Endodermal cell (in vitro differentiated cells): ENCODE results near the gene PROB1. TPM values are rescaled to one million over a fixed set of nuclear protein-coding genes. Genes with fewer than 3 reads are reported as not detected.

Experiments
- DNase-seq: peaks from one replicate; pipeline ENCODE4 v3.0.0-alpha.2; 2017
- H3K27ac ChIP-seq: 2 replicates; pipeline ENCODE4 v1.5.1; 2013; ENCODE audit warnings: mild to moderate bottlenecking, low read depth, low read length, moderate library complexity
- H3K27me3 ChIP-seq: 2 replicates; pipeline ENCODE4 v1.6.1; 2013; ENCODE audit warnings: mild to moderate bottlenecking, low read length, moderate library complexity; ENCODE audit not compliant: insufficient read depth, control insufficient read depth, poor library complexity, severe bottlenecking
- H3K36me3 ChIP-seq: 2 replicates; pipeline ENCODE4 v1.7.0; 2013; ENCODE audit warnings: mild to moderate bottlenecking, low read length, moderate library complexity; ENCODE audit not compliant: control insufficient read depth, insufficient read depth
- H3K4me1 ChIP-seq: one replicate; pipeline ENCODE4 v1.7.0; 2013; ENCODE audit warnings: low read length; ENCODE audit not compliant: control insufficient read depth, insufficient read depth
- H3K4me3 ChIP-seq: 2 replicates; pipeline ENCODE4 v1.5.1; 2013; ENCODE audit warnings: mild to moderate bottlenecking, low read length, moderate library complexity
- H3K9ac ChIP-seq: 2 replicates; pipeline ENCODE4 v1.6.1; 2013; ENCODE audit warnings: mild to moderate bottlenecking, low read length, moderate library complexity; ENCODE audit not compliant: poor library complexity, severe bottlenecking; ENCODE audit errors: extremely low read depth
- H3K9me3 ChIP-seq: 2 replicates; pipeline ENCODE4 v1.6.1; 2013; ENCODE audit warnings: mild to moderate bottlenecking, low read length, moderate library complexity; ENCODE audit not compliant: control insufficient read depth
- H3K27ac Mint-ChIP-seq: 2 replicates; pipeline ENCODE4 v1.8.0; 2020; ENCODE audit warnings: mixed read lengths
- H3K27me3 Mint-ChIP-seq: 2 replicates; pipeline ENCODE4 v1.8.0; 2021; ENCODE audit warnings: mild to moderate bottlenecking, mixed read lengths; ENCODE audit not compliant: insufficient read depth
- H3K36me3 Mint-ChIP-seq: 2 replicates; pipeline ENCODE4 v1.8.0; 2020; ENCODE audit warnings: low read depth, mixed read lengths
- H3K4me1 Mint-ChIP-seq: 2 replicates; pipeline ENCODE4 v1.8.0; 2020; ENCODE audit warnings: mixed read lengths
- H3K4me3 Mint-ChIP-seq: 2 replicates; pipeline ENCODE4 v1.8.0; 2020; ENCODE audit warnings: mild to moderate bottlenecking, moderate library complexity, mixed read lengths
- H3K9me3 Mint-ChIP-seq: 2 replicates; pipeline ENCODE4 v1.8.0; 2020; ENCODE audit warnings: mild to moderate bottlenecking, mixed read lengths
- WGBS, 2 experiments: methylation state at CpG; one replicate each; pipeline versions ENCODE4 v1.1.5 to v1.1.7; 2013; ENCODE audit warnings: missing lambda C conversion rate in 2 of 2, mixed read lengths in 1 of 2; ENCODE audit not compliant: insufficient coverage in 1 of 2, insufficient read length in 1 of 2; 5-methylcytosine and 5-hydroxymethylcytosine counted together
- total RNA-seq, 2 donors: library from RNA; stranded (reverse); fragmentation: NEBNext Ultra II Directional in 1 of 2; extraction: Animal tissue kit (Norgen Biotek cat#: 25700) in 1 of 2; gene quantifications; 2 replicates in 1 of 2; 3 replicates in 1 of 2; pipeline ENCODE4 v1.2.1, GENCODE V29; 2021
- TF ChIP-seq, protein P1 (sequence below): fragments of 200-600 bp; sonication (generic); conservative IDR thresholded peaks from 2 replicates; pipeline ENCODE4 v1.5.0; 2021; ENCODE audit warnings: antibody characterized with exemption, mild to moderate bottlenecking

PROB1 gene
- total RNA-seq, 2 donors from 2014 or later: 4.8 to 6.6 TPM

DNA sequence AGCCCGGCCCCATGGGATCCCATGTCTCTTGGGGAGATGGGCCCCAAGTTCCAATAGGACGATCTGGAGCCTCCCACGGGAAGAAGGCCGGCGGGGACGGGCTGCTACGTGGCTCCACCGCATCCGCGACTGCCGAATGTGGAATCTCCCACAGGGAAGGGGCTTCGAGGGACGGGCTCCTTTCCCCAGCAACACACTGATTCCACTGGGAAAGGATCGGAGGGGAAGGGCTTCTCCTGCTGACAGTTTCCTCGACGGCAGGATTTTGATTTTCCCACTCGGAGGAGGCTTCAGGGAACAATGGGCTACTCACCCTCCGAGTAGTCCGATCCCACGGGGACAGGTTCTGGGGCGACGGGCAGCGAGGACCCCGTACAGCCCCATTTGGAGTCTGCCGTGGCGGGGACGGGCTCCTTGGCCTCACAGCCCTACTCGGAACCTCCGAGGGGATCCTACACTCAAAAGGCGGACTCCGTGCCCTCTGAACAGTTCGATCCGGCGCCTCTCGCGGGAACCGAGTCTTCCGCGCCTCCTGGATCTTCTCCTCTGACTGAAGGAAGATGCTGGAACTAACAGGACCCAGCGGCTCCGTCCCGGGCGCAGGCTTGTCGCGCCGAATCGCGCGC, 1.3 kb downstream of the PROB1 start:
- Histone ChIP-seq H3K9me3 (no peaks in the 10 kb centered on the region), H3K9ac (peak overlapping the region; percentile 25), H3K27me3 (peaks cover 23% of the 10 kb centered on the region), H3K4me1 (peaks cover 7% of the 10 kb centered on the region), H3K36me3 (no peaks in the 10 kb centered on the region), H3K4me3 (peak overlapping the region; percentile 75), H3K27ac (no peak overlapping the region)
- peaks cover 30% of the 10 kb centered on the region for H3K4me1 Mint-ChIP-seq
- DNase-seq: no peak
- H3K27ac Mint-ChIP-seq: no peak overlapping the region
- TF ChIP-seq, protein P1, sequence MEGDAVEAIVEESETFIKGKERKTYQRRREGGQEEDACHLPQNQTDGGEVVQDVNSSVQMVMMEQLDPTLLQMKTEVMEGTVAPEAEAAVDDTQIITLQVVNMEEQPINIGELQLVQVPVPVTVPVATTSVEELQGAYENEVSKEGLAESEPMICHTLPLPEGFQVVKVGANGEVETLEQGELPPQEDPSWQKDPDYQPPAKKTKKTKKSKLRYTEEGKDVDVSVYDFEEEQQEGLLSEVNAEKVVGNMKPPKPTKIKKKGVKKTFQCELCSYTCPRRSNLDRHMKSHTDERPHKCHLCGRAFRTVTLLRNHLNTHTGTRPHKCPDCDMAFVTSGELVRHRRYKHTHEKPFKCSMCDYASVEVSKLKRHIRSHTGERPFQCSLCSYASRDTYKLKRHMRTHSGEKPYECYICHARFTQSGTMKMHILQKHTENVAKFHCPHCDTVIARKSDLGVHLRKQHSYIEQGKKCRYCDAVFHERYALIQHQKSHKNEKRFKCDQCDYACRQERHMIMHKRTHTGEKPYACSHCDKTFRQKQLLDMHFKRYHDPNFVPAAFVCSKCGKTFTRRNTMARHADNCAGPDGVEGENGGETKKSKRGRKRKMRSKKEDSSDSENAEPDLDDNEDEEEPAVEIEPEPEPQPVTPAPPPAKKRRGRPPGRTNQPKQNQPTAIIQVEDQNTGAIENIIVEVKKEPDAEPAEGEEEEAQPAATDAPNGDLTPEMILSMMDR: no peak
- WGBS, 2 experiments: 16 to 17% methylated on average over 28 to 49 of the region's 49 CpGs
- H3K4me3 Mint-ChIP-seq: peak overlapping the region; percentile 68
- H3K9me3 Mint-ChIP-seq: no peaks in the 10 kb centered on the region
- peaks cover 21% of the 10 kb centered on the region for H3K27me3 Mint-ChIP-seq
- H3K36me3 Mint-ChIP-seq: peaks cover 3% of the 10 kb centered on the region

DNA sequence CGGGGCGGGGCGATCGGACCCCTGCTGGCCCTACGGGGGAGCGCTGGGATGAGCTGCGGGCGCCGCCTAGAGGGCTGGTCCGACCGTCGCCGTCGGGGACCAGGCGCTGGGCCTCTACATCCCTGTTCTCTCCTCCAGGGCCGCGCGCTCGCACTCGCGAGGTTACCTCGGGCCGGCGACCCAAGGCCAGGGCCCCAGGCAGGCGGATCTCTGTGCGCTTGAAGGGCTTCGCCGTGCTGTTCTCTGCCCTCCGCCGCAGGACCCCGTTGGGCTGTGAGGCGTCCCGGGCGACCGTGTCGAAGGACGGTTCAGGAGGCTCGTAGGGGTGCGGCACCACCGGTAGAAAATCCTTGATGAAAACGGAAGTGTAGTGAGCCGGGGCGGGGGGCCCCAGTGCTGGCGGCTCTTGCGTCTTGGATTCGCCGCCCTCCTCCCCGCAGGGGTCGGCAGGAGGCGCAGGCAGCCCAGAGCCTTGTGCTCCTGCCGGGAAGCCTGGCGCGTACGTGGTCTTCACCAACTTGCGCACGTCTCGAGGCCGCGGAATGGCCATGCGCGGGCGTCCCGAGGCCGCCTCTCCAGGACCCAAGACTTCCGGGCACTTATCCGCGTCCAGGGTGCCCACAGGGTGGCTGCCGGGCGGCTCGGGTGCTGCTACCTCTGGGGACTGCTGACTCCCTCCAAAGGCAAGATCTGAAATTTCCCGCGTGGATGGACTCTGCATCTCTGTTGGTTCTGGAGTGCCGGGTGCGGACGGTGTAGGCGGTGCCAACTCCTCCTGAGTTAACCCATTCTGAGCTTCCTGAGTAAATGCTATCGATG, 2.0 kb downstream of the PROB1 start:
- H3K27me3 Mint-ChIP-seq: peaks cover 21% of the 10 kb centered on the region
- H3K27ac Mint-ChIP-seq: peak overlapping the region; percentile 78
- TF ChIP-seq, protein P1: peak; percentile 86
- peaks cover 3% of the 10 kb centered on the region for H3K36me3 Mint-ChIP-seq
- DNase-seq: peak; percentile 96
- Histone ChIP-seq H3K4me3 (peak overlapping the region; percentile 75), H3K4me1 (peaks cover 7% of the 10 kb centered on the region), H3K9me3 (no peaks in the 10 kb centered on the region), H3K9ac (peak overlapping the region; percentile 25), H3K27me3 (peaks cover 23% of the 10 kb centered on the region), H3K36me3 (no peaks in the 10 kb centered on the region), H3K27ac (no peak overlapping the region)
- WGBS, 2 experiments: 6 to 7% methylated on average over 56 to 77 of the region's 77 CpGs
- peak overlapping the region; percentile 68 for H3K4me3 Mint-ChIP-seq
- no peaks in the 10 kb centered on the region for H3K9me3 Mint-ChIP-seq
- H3K4me1 Mint-ChIP-seq: peaks cover 34% of the 10 kb centered on the region

DNA sequence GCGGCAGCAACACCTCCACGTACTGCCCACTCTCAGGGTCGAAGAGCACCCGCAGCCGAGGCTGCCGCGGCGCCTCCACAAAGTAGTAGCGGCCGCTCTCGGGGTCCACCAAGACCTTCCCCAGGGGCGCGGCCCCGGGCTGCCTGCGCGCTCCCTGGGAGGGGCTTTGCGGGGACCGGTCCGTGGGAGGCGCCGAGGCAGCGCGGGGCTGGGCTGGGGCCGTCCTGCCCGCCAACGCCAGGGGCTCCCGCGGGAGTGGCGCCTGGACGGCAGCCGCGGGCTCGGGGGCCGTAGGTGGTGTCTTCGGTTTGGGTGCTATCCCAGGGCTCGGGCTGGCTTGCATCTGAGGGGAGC, 2.6 kb downstream of the PROB1 start:
- peaks cover 23% of the 10 kb centered on the region for H3K27me3 ChIP-seq
- H3K36me3 ChIP-seq: no peaks in the 10 kb centered on the region
- no peak overlapping the region for H3K27ac ChIP-seq
- peaks cover 21% of the 10 kb centered on the region for H3K27me3 Mint-ChIP-seq
- H3K9me3 Mint-ChIP-seq: no peaks in the 10 kb centered on the region
- peaks cover 32% of the 10 kb centered on the region for H3K4me1 Mint-ChIP-seq
- peak overlapping the region; percentile 68 for H3K4me3 Mint-ChIP-seq
- H3K27ac Mint-ChIP-seq: no peak overlapping the region
- peaks cover 7% of the 10 kb centered on the region for H3K4me1 ChIP-seq
- 28 to 46% methylated on average over 15 to 36 of the region's 36 CpGs for WGBS, 2 experiments
- DNase-seq: no peak
- H3K4me3 ChIP-seq: peak overlapping the region; percentile 75
- H3K9ac ChIP-seq: no peak overlapping the region
- H3K36me3 Mint-ChIP-seq: peaks cover 3% of the 10 kb centered on the region
- no peaks in the 10 kb centered on the region for H3K9me3 ChIP-seq
- TF ChIP-seq, protein P1: no peak
